Measurements from ENCODE around the gene BLOC1S6. TPM values are rescaled to one million over a fixed set of nuclear protein-coding genes. Genes with fewer than 3 reads are reported as not detected.

BLOC1S6 gene
- total and polyA plus RNA-seq, 2 of the 13 experiments (the other 11 are each of a cell fraction or from before 2014, with no cell fraction given) = 11.8 to 44.3 TPM

DNA sequence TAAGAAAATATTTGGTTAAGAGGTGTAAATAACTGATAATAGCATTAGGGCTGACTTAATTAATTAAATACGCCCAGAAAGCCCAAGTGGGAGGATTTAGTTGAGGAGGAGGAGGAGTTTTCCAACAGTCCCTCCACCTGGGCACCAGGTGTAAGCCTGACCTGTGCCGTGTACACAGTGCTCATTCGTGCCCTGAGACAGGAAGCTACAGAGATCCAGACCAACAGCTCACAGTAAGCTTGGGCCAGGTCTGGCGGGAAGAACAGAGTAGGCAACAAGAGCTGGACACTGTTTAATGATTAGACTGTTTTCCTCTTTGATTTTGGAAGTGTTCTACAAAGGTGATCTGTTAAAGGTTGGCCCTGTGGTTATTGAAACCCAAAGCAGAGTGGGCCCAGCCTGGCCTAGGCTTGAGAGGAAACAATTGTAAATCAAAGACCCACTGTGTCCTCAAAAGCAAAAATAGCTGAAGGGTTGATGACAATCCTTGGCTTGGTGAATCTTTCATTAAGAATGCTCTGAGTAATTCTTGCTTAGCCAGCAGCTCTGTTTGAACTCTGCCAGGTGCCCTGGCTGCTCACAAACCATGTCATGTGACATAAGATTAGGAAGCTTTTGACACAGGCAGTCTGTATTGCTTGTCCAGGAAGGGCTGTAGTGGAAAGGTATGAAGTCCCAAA, 61.5 kb downstream of the BLOC1S6 start (continued):
- TF ChIP-seq, protein P1, sequence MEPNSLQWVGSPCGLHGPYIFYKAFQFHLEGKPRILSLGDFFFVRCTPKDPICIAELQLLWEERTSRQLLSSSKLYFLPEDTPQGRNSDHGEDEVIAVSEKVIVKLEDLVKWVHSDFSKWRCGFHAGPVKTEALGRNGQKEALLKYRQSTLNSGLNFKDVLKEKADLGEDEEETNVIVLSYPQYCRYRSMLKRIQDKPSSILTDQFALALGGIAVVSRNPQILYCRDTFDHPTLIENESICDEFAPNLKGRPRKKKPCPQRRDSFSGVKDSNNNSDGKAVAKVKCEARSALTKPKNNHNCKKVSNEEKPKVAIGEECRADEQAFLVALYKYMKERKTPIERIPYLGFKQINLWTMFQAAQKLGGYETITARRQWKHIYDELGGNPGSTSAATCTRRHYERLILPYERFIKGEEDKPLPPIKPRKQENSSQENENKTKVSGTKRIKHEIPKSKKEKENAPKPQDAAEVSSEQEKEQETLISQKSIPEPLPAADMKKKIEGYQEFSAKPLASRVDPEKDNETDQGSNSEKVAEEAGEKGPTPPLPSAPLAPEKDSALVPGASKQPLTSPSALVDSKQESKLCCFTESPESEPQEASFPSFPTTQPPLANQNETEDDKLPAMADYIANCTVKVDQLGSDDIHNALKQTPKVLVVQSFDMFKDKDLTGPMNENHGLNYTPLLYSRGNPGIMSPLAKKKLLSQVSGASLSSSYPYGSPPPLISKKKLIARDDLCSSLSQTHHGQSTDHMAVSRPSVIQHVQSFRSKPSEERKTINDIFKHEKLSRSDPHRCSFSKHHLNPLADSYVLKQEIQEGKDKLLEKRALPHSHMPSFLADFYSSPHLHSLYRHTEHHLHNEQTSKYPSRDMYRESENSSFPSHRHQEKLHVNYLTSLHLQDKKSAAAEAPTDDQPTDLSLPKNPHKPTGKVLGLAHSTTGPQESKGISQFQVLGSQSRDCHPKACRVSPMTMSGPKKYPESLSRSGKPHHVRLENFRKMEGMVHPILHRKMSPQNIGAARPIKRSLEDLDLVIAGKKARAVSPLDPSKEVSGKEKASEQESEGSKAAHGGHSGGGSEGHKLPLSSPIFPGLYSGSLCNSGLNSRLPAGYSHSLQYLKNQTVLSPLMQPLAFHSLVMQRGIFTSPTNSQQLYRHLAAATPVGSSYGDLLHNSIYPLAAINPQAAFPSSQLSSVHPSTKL (CRISPR knock-in tag; IDR thresholded peaks at IDR 0.05) = peak; percentile 23; the same call in 1 of the 2 replicates
- TF ChIP-seq, protein P2, sequence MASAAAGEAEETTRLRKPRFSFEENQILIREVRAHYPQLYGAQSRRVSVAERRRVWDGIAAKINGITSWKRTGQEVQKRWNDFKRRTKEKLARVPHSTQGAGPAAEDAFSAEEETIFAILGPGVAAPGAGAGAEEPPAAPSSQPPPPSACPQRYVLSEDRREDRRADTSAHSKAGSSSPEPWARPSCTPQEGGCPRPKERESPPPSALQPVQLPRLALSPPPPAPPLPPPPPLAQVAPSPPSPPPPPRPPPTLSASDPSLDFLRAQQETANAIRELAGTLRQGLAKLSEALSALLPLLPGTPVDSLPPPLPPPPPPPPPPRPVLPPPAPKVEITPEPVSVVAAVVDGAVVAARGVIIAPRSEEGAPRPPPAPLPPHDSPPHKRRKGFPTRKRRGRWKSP (CRISPR knock-in tag; IDR thresholded peaks at IDR 0.05) = no peak
- no peak for TF ChIP-seq ZNF703 (CRISPR knock-in tag; IDR thresholded peaks at IDR 0.05; ENCODE audit: borderline replicate concordance)
- TF ChIP-seq, protein P3, sequence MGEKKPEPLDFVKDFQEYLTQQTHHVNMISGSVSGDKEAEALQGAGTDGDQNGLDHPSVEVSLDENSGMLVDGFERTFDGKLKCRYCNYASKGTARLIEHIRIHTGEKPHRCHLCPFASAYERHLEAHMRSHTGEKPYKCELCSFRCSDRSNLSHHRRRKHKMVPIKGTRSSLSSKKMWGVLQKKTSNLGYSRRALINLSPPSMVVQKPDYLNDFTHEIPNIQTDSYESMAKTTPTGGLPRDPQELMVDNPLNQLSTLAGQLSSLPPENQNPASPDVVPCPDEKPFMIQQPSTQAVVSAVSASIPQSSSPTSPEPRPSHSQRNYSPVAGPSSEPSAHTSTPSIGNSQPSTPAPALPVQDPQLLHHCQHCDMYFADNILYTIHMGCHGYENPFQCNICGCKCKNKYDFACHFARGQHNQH (CRISPR knock-in tag; IDR thresholded peaks at IDR 0.05) = 0 out of 2 replicates have a peak, but pooled peaks have one; percentile 37
- TF ChIP-seq HMG20A (CRISPR knock-in tag; IDR thresholded peaks at IDR 0.05; ENCODE audit: borderline replicate concordance) = peak; percentile 58; the same call in 1 of the 2 replicates
- no peak for TF ChIP-seq ZNF549 (CRISPR knock-in tag; IDR thresholded peaks at IDR 0.05)
- TF ChIP-seq TGIF2 (CRISPR knock-in tag; IDR thresholded peaks at IDR 0.05) = 0 out of 2 replicates have a peak, but pooled peaks have one; percentile 31
- TF ChIP-seq FOSL2 (CRISPR knock-in tag; IDR thresholded peaks at IDR 0.05) = peak; percentile 63
- TF ChIP-seq SAP130 (CRISPR knock-in tag; IDR thresholded peaks at IDR 0.05; ENCODE audit: low read depth) = peak; percentile 44
- no peak for TF ChIP-seq FOXJ3 (CRISPR knock-in tag; IDR thresholded peaks at IDR 0.05; ENCODE audit: borderline replicate concordance)
- TF ChIP-seq NR2F6 (IDR thresholded peaks at IDR 0.05) = 0 out of 2 replicates have a peak, but pooled peaks have one; percentile 6
- no peak for TF ChIP-seq NR2F6 (CRISPR knock-in tag; IDR thresholded peaks at IDR 0.05)
- TF ChIP-seq, protein P4, sequence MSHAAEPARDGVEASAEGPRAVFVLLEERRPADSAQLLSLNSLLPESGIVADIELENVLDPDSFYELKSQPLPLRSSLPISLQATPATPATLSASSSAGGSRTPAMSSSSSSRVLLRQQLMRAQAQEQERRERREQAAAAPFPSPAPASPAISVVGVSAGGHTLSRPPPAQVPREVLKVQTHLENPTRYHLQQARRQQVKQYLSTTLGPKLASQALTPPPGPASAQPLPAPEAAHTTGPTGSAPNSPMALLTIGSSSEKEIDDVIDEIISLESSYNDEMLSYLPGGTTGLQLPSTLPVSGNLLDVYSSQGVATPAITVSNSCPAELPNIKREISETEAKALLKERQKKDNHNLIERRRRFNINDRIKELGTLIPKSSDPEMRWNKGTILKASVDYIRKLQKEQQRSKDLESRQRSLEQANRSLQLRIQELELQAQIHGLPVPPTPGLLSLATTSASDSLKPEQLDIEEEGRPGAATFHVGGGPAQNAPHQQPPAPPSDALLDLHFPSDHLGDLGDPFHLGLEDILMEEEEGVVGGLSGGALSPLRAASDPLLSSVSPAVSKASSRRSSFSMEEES (CRISPR knock-in tag; IDR thresholded peaks at IDR 0.05) = peak; percentile 62; the same call in 1 of the 2 replicates
- peak; percentile 38 to 46; a peak in 3 of 4 replicates for TF ChIP-seq MAFK (conservative IDR thresholded peaks at IDR 0.05 in 1 of 2, IDR thresholded peaks at IDR 0.05 in 1 of 2; ENCODE audit: low read length in 2 of 2)
- peak; percentile 56 for TF ChIP-seq MAFF (IDR thresholded peaks at IDR 0.05; ENCODE audit: low read depth, low read length)
- no peak for TF ChIP-seq KAT7 (CRISPR knock-in tag; IDR thresholded peaks at IDR 0.05; ENCODE audit: borderline replicate concordance)
- TF ChIP-seq, protein P5, sequence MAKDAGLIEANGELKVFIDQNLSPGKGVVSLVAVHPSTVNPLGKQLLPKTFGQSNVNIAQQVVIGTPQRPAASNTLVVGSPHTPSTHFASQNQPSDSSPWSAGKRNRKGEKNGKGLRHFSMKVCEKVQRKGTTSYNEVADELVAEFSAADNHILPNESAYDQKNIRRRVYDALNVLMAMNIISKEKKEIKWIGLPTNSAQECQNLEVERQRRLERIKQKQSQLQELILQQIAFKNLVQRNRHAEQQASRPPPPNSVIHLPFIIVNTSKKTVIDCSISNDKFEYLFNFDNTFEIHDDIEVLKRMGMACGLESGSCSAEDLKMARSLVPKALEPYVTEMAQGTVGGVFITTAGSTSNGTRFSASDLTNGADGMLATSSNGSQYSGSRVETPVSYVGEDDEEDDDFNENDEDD (CRISPR knock-in tag; IDR thresholded peaks at IDR 0.05; ENCODE audit: borderline replicate concordance) = peak; percentile 41; the same call in 1 of the 2 replicates
- TF ChIP-seq ZNF629 (CRISPR knock-in tag; conservative IDR thresholded peaks at IDR 0.05) = no peak

Data from HepG2 (cell line).